ENCODE measurements around the gene FHOD3.
"Not testable (repeated sequence)": the region's sequence is repeated elsewhere in the genome, so short reads cannot be mapped to it uniquely, and the experiment has no call there.

Gene FHOD3

GRCh38 chr18:36680042-36680441 lies 382.5 kb downstream of the FHOD3 start:
- DNase-seq, result no peak

GRCh38 chr18:36685580-36685979 lies 388.1 kb downstream of the FHOD3 start:
- no peak for DNase-seq

- peak; percentile 21 to 37 for DNase-seq
These were observed 390.8 kb downstream of the FHOD3 start for GRCh38 chr18:36688020-36688965.

GRCh38 chr18:36692371-36692770 lies 394.9 kb downstream of the FHOD3 start:
- DNase-seq, result no peak

- no peak for DNase-seq
These were observed 395.4 kb downstream of the FHOD3 start for GRCh38 chr18:36692921-36693332.

GRCh38 chr18:36693931-36694620 lies 396.6 kb downstream of the FHOD3 start:
- DNase-seq, result peak in 1 of 2 experiments; percentile 50

DNA sequence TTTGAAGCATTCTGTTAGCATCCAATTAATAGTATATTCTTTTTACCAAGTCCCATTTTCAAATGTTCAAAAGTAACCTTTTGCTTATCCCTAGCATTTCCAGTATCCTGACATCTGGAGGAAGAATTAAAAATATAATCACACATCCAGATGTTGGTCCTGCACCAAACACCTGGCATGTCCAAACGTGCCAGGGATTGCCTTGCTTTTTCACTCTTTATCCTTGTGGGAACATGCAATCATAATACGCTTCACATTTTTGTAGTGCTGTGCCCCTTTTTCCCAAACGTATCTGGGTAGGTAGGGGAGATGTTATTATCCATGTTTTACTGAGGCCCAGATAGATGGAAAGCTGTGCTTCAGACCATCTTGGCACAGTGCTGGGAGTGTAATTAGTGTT lies 398.3 kb downstream of the FHOD3 start:
- no peak for DNase-seq

- DNase-seq, result no peak
These were observed 400.4 kb downstream of the FHOD3 start for GRCh38 chr18:36697905-36698304.

DNA sequence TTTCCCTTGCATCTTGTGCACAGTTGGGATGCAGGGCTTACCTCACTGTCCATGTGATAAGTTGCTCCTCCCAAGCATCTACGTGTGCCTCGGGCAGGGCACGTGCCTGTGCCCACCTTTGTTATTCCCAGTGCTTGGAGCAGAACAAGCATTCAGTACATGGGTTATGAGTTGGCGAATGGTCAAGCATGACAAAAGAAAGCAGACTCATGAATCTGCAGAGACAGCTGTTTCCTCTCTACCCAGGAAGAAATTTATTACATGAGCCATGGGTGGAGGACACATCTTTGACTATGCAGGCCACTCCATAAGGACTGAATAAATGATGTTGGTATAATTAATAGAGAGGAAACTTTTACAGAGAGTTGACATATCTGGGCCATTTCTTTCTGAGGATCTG lies 403.4 kb downstream of the FHOD3 start:
- DNase-seq, result no peak

DNA sequence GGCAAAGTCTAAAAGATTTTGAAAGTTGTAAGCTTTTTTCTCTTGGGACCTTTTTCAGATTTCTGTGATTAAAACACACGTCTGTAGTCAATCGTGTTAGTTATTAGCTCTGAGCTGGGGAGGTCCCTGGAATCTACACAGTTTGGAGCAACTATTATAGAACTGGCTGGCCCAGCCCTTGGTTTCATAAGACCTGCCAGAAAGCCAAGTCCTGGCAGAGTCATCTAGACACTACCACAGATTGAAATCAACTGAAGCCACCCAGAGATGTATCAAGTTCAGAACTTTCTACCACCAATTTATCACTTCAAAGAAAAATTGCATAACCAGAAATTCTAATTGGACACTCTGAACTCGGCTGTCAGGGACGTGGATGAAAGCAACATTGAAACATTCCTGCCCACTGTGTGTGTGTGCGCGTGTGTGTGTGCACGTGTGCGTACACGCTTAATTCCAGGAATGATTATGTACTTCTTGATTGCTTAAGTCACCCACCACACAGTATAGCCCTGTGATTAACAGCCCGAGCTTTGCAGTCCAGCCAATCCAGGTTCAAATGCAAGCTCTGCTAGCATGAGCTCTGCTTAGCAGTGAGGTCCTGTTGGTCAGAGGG lies 405.0 kb downstream of the FHOD3 start:
- no peak for DNase-seq

DNA sequence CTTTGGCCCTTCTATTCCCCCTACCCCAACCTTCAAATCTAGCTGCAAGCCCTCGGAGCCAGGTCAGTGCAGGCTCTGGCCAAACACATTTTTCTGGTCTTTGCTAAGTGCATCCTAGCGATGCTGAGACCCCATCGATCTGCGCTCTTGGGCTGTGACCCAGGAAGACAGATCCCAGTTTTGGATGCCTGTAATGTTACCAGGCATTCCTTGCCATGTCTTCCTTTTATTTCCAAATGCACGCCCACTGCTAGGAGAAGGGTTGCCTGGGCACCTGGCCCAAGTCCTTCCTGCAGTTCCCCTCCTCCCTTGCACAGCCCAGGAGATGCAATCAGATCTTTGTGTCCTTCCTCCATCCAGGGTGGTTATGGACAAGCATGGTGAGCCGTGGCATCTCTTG lies 406.6 kb downstream of the FHOD3 start:
- DNase-seq, result no peak

DNA sequence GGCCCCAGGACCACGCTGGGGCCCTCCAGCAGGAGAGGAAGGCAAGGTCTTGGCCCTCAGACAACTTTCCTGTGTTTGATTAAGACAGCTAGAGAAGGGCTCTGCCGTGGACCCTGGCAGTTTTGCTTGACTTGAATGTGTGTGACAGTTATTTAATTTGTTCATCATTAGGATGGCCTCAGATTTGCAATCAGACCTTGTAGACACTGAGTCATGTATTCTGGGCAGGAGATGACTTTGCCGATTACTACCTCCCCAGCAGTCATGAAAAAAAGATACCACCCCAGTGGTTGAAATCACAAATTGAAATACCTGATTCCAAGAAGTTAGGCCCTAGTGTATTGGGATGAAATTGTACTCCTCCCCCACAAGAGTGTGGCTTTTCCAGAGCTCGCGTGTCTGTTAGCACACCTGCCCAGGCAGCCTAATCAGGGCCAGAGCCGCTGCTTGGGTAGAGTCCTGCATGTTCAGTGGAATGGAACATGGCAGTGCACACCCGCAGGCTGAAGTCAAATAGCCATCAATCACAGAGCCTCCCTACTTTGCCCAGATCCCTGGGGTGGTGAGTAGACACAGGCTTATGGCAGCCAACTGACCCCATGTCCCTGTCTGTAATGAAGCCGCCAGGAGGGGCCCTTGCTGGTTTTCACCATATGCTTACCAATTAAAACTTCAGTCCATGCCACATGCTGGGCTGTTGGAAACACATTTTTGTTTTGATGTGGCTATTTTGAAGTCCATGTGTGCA lies 408.8 kb downstream of the FHOD3 start:
- no peak for DNase-seq

DNA sequence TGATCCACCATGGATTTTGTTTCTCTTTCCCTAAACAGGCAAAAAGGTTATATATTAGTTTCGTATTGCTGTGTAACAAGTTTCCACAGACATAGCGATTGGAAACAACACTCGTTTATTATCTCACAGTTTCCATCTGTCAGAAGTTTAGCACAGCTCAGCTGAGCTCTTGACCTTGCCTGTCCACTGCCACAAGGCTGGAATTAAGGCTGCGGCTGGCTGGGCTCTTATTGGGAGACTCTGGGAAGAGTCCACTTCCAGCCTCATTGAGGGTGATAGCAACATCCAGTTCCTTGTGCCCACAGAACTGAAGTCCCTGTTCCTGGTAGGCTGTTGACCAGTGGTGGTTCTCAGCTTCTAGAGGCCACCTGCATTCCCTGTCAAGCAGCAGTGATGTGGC lies 410.9 kb downstream of the FHOD3 start:
- DNase-seq, result no peak

DNA sequence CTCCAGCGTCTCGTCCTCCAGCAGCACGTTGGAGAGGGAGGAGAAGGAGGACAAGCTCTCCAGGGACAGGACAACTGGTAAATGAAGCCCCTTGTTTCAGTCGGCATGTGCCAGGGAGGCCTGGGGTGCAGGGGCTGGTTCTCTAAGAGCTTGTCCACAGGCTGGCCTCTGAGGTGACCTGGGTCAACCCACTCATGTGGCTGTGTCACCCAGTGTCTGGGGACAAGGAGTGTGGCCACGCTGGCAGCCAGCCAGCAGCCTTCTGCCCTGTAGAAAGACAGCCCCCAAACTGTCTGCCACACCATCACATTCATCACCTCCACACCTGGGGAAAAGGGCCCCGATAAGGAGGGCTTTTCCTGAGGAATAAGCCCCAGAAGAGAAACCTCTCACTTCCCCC lies 411.8 kb downstream of the FHOD3 start:
- DNase-seq, result no peak

- no peak for DNase-seq
These were observed 413.7 kb downstream of the FHOD3 start for GRCh38 chr18:36711014-36711725.

- no peak for DNase-seq
These were observed 414.4 kb downstream of the FHOD3 start for GRCh38 chr18:36711813-36712444.

DNA sequence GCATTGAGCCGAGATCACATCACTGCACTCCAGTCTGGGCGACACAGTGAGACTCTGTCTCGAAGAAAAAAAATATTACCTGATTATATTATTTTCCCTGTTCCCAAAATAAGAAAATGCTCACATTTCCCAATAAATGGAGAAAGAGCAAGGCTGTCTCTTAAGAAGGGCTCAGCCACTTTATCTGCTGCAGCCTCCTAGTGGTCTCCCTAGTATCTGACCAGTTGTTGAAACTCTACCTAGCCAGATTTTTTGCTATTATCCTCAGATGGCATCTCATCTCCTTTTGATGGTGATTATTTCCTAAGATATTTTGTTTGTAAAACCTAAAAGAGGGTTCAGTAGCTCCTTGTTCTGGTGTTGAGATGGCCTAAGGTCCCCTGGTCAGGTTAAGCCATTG lies 417.0 kb downstream of the FHOD3 start:
- no peak for DNase-seq

GRCh38 chr18:36717422-36718110 lies 420.1 kb downstream of the FHOD3 start:
- DNase-seq, result no peak

DNA sequence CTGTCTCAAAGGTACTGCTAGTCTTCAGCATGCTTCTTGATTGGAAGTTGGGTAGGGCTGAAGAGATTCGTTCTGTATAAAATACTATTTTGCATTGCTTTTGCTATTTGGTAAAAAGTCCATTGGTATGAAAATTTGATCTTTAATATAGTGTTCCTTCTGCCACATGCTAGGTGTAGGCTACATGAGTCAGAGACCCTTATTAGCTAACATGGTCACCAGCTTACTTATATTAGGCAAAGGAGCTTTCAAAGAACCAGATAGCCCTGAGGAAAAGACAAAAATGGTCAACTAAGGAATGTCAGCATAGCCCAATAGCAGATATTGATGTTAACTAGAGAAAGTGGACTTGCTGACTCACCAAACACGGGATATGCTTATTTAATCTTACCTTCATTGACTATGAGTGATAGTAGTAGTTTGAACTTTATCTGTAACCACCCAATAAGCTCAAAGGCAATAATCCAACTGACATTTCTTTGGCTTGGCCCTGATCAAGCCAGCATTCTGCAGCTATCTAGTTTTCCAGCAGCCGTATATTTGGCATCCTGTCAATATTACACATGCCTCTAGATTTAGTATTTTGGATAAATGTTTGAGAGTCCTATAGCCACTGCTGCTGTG lies 421.3 kb downstream of the FHOD3 start:
- DNase-seq, result no peak

DNA sequence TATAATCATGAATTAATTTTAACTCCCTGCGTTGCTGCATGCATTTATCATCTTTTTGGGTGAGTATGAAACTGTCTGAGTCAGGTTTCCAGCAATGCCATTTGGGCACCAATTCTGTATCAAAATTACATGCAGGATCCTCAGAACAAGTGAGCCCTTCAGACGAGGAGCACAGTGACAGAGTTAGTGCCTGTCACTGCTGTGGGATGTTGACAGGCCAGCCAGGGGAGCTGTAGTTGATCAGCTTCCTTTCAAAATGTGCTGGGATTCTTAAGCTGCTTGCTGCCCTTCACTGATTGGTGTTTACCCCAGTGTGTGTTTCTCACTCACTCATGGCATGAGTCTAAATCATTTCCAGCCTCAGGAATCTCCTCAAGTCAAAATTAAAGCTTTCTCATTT lies 422.1 kb downstream of the FHOD3 start:
- DNase-seq, result no peak

- not testable (repeated sequence) for DNase-seq
These were observed 423.8 kb downstream of the FHOD3 start for GRCh38 chr18:36721351-36721750.
